A549 (cell line): ENCODE measurements around the gene NDFIP1. TPM values are rescaled to one million over a fixed set of nuclear protein-coding genes. Genes with fewer than 3 reads are reported as not detected.

Experiments
- ATAC-seq, 2 experiments: fragments of 200-7000 bp in 1 of 2; fragments of >200 bp in 1 of 2; cut with Nextera tagmentation in 1 of 2; cut with Tn5 transposase in 1 of 2; 3 replicates each; pipeline versions ENCODE4 v1.8.0 to v1.9.1; 2018 to 2020; ENCODE audit warnings: mild to moderate bottlenecking in 1 of 2, moderate library complexity in 1 of 2
- CTCF ChIA-PET: fragments of 300-600 bp; sonication (Branson Sonifier 250); formaldehyde crosslinking; extraction: SDS; loops from one replicate; lab custom pipeline; 2021; ENCODE audit warnings: antibody characterized with exemption, inconsistent platforms; lab: Yijun Ruan, JAX
- POLR2A ChIA-PET: fragments of 350-600 bp; formaldehyde crosslinking; extraction: SDS; loops from one replicate; lab custom pipeline; 2021; ENCODE audit warnings: antibody characterized with exemption, inconsistent platforms; lab: Yijun Ruan, JAX
- DNase-seq, 2 experiments: peaks; one replicate each; pipeline versions ENCODE4 v3.0.0 to v3.0.0-alpha.2; 2011 to 2016; ENCODE audit warnings: low read depth in 1 of 2, low spot score in 1 of 2
- FAIRE-seq: peaks from 2 replicates; lab custom pipeline; 2011; peaks lifted over from hg19 to GRCh38; lab: Jason Lieb, UNC
- H3K27ac ChIP-seq, 2 experiments: fragments of >200 bp; sonication (Bioruptor Twin); formaldehyde crosslinking; 3 replicates each; pipeline ENCODE4 v1.5.1; 2016 to 2017
- H3K4me1 ChIP-seq: fragments of >200 bp; sonication (Bioruptor Twin); formaldehyde crosslinking; 3 replicates; pipeline ENCODE4 v1.6.1; 2016
- H3K4me2 ChIP-seq: fragments of >200 bp; sonication (Bioruptor Twin); formaldehyde crosslinking; 3 replicates; pipeline ENCODE4 v1.6.1; 2016
- H3K4me3 ChIP-seq: fragments of >200 bp; sonication (Bioruptor Twin); formaldehyde crosslinking; 3 replicates; pipeline ENCODE4 v1.5.1; 2016
- H3K9me3 ChIP-seq: fragments of >200 bp; sonication (Bioruptor Twin); formaldehyde crosslinking; 3 replicates; pipeline ENCODE4 v1.6.1; 2016
- BCL3 ChIP-seq: fragments of >200 bp; sonication (Bioruptor Twin); formaldehyde crosslinking; IDR thresholded peaks from 3 replicates; pipeline ENCODE4 v1.6.1; 2016
- CBX8 ChIP-seq: fragments of 200-600 bp; sonication (generic); IDR thresholded peaks from 2 replicates; pipeline ENCODE4 v1.6.1; 2016
- CHD2 ChIP-seq: fragments of 150-350 bp; IDR thresholded peaks from 2 replicates; pipeline ENCODE4 v1.6.1; 2014; ENCODE audit warnings: low read length; ENCODE audit not compliant: partially characterized antibody
- CHD4 ChIP-seq: fragments of 200-600 bp; sonication (generic); IDR thresholded peaks from 2 replicates; pipeline ENCODE4 v1.6.1; 2016; ENCODE audit warnings: antibody characterized with exemption, mild to moderate bottlenecking, borderline replicate concordance
- CTCF ChIP-seq: fragments of >200 bp; sonication (Bioruptor Twin); formaldehyde crosslinking; IDR thresholded peaks from 3 replicates; pipeline ENCODE4 v1.5.1; 2016
- EHMT2 ChIP-seq: fragments of 200-600 bp; sonication (generic); IDR thresholded peaks from 2 replicates; pipeline ENCODE4 v1.6.1; 2016; ENCODE audit warnings: antibody characterized with exemption, low read depth, mild to moderate bottlenecking, moderate library complexity
- ELK1 ChIP-seq: fragments of 150-350 bp; IDR thresholded peaks from 2 replicates; pipeline ENCODE4 v1.6.1; 2014; ENCODE audit warnings: low read depth, mild to moderate bottlenecking, low read length
- FOSB ChIP-seq: fragments of 250-450 bp; sonication (Bioruptor Pico); IDR thresholded peaks from 2 replicates; pipeline ENCODE4 v1.5.0; 2020; ENCODE audit warnings: mild to moderate bottlenecking, moderate library complexity
- HDAC2 ChIP-seq: fragments of 200-600 bp; sonication (generic); IDR thresholded peaks from 2 replicates; pipeline ENCODE4 v1.6.1; 2016
- JUNB ChIP-seq: fragments of >200 bp; sonication (Bioruptor Twin); formaldehyde crosslinking; IDR thresholded peaks from 2 replicates; pipeline ENCODE4 v1.6.1; 2016
- MAZ ChIP-seq: fragments of 150-350 bp; IDR thresholded peaks from 2 replicates; pipeline ENCODE4 v1.6.1; 2014; ENCODE audit warnings: antibody characterized with exemption, low read depth, low read length, borderline replicate concordance
- MYC ChIP-seq: IDR thresholded peaks from 2 replicates; pipeline ENCODE4 v1.6.1; 2012; ENCODE audit warnings: mild to moderate bottlenecking, inconsistent platforms, low read length, improper control_type of control experiment, borderline replicate concordance
- NFE2L2 ChIP-seq: fragments of 150-350 bp; conservative IDR thresholded peaks from 2 replicates; pipeline ENCODE4 v1.6.1; 2014; ENCODE audit warnings: low read length
- NPAS2 ChIP-seq: fragments of 250-450 bp; sonication (Bioruptor Pico); IDR thresholded peaks from 2 replicates; pipeline ENCODE4 v1.8.0; 2022; ENCODE audit warnings: mild to moderate bottlenecking, moderate library complexity, borderline replicate concordance
- NR3C1 ChIP-seq: fragments of >200 bp; sonication (Bioruptor Twin); formaldehyde crosslinking; IDR thresholded peaks from 3 replicates; pipeline ENCODE4 v1.6.1; 2017
- RAD21 ChIP-seq, 2 experiments: fragments of >200 bp in 1 of 2; sonication (Bioruptor Twin) in 1 of 2; formaldehyde crosslinking in 1 of 2; IDR thresholded peaks in 1 of 2; conservative IDR thresholded peaks in 1 of 2; 2 replicates in 1 of 2; 3 replicates in 1 of 2; pipeline ENCODE4 v1.6.1; 2012 to 2018; ENCODE audit warnings: inconsistent platforms in 1 of 2
- RARB ChIP-seq: fragments of 250-450 bp; sonication (Bioruptor Pico); IDR thresholded peaks from 2 replicates; pipeline ENCODE4 v1.8.0; 2021; ENCODE audit warnings: mild to moderate bottlenecking, moderate library complexity
- REST ChIP-seq: fragments of 200-600 bp; sonication (generic); IDR thresholded peaks from 2 replicates; pipeline ENCODE4 v1.6.1; 2016; ENCODE audit warnings: antibody characterized with exemption, mild to moderate bottlenecking, moderate library complexity
- RFX5 ChIP-seq: fragments of 450-650 bp; IDR thresholded peaks from 2 replicates; pipeline ENCODE4 v1.7.1; 2014; ENCODE audit warnings: antibody characterized with exemption, mild to moderate bottlenecking, moderate library complexity
- SMC3 ChIP-seq: fragments of >200 bp; sonication (Bioruptor Twin); formaldehyde crosslinking; IDR thresholded peaks from 3 replicates; pipeline ENCODE4 v1.6.1; 2018; ENCODE audit warnings: inconsistent platforms
- SREBF2 ChIP-seq: fragments of 450-650 bp; IDR thresholded peaks from 2 replicates; pipeline ENCODE4 v1.6.1; 2014; ENCODE audit warnings: mild to moderate bottlenecking, moderate library complexity
- TFCP2L1 ChIP-seq: fragments of 250-450 bp; sonication (Bioruptor Pico); IDR thresholded peaks from 2 replicates; pipeline ENCODE4 v1.5.0; 2021; ENCODE audit warnings: mild to moderate bottlenecking
- TP53 ChIP-seq: fragments of 250-450 bp; sonication (Bioruptor Pico); IDR thresholded peaks from 2 replicates; pipeline ENCODE4 v1.5.0; 2021; ENCODE audit warnings: mild to moderate bottlenecking, moderate library complexity
- USF2 ChIP-seq: fragments of 450-650 bp; IDR thresholded peaks from 2 replicates; pipeline ENCODE4 v1.6.1; 2014; ENCODE audit warnings: antibody characterized with exemption
- ZNF302 ChIP-seq: fragments of 250-450 bp; sonication (Bioruptor Pico); IDR thresholded peaks from 2 replicates; pipeline ENCODE4 v1.9.0; 2021; ENCODE audit warnings: inconsistent platforms, mild to moderate bottlenecking, moderate library complexity
- ZSCAN20 ChIP-seq: fragments of 250-450 bp; sonication (Bioruptor Pico); IDR thresholded peaks from 2 replicates; pipeline ENCODE4 v1.8.0; 2022; ENCODE audit warnings: mild to moderate bottlenecking, moderate library complexity
- WGBS: methylation state at CpG from one replicate; pipeline ENCODE4 v1.1.6; 2017; ENCODE audit errors: missing lambda C conversion rate; 5-methylcytosine and 5-hydroxymethylcytosine counted together
- polyA plus RNA-seq, 4 experiments: library from polyadenylated mRNA; depleted of rRNA in 3 of 4; stranded (reverse); fragments of >200 nt; fragmentation: RNase III in 1 of 4; extraction: RNeasy Plus Mini Kit Qiagen cat#74134 plus additional on column Dnase treatment in 1 of 4; gene quantifications; 2 replicates in 3 of 4; 3 replicates in 1 of 4; pipeline ENCODE4 v1.2.3, GENCODE V29; 2011 to 2017

The NDFIP1 gene
- polyA plus RNA-seq, 2 of the 4 experiments (the other 2 are of a cell fraction): 42.4 to 58.0 TPM

- no peak for FAIRE-seq
- no peak overlapping the region for H3K27ac ChIP-seq
- TF ChIP-seq TFCP2L1 (CRISPR knock-in tag) (no peak), HDAC2 (no peak), MAZ (no peak), CHD2 (no peak), CHD4 (no peak), REST (no peak), BCL3 (no peak), CBX8 (no peak), ELK1 (no peak), JUNB (no peak), TP53 (no peak), FOSB (CRISPR knock-in tag) (no peak), NPAS2 (CRISPR knock-in tag) (no peak), NFE2L2 (no peak)
- TF ChIP-seq, all 56 proteins: peak for 0
- Histone ChIP-seq H3K4me2 (no peak overlapping the region), H3K4me1 (no peaks in the 10 kb centered on the region), H3K4me3 (no peak overlapping the region), H3K9me3 (no peaks in the 10 kb centered on the region)
- ChIA-PET POLR2A (no interaction called here), CTCF (interaction anchor here (1.0 to 1.9 kb wide), 4 partner anchors 9 to 564 kb away, joined by 3 to 8 read pairs (median 4); no protein-coding TSS in a partner anchor)
- DNase-seq (no peak), ATAC-seq (no peak)
- WGBS: 81% methylated on average over 7 of the region's 7 CpGs
These were observed 25.9 kb downstream of the NDFIP1 start for GRCh38 chr5:142134331-142135010.

- no peak overlapping the region for H3K4me2 ChIP-seq
- DNase-seq: no peak
- no peak overlapping the region for H3K4me3 ChIP-seq
- no peak for ATAC-seq
- no peaks in the 10 kb centered on the region for H3K4me1 ChIP-seq
- no peak overlapping the region for H3K27ac ChIP-seq
- FAIRE-seq: no peak
- ChIA-PET CTCF (interaction anchor here (0.9 to 5.2 kb wide), 4 partner anchors 128 to 151 kb away, joined by 3 to 82 read pairs (median 7); partner anchors contain the start of gene GNPDA1), POLR2A (no interaction called here)
- 0 out of 3 replicates have a peak, but pooled peaks cover 1% of the 10 kb centered on the region for H3K9me3 ChIP-seq
- TF ChIP-seq SMC3 (no peak), NR3C1 (no peak), NFE2L2 (no peak), ELK1 (no peak), EHMT2 (no peak), SREBF2 (no peak), RAD21 (conservative IDR thresholded peaks at IDR 0.05 in 1 of 2, IDR thresholded peaks at IDR 0.05 in 1 of 2) (peak; percentile 34 to 35; a peak in 3 of 5 replicates), MAZ (no peak), USF2 (no peak), ZSCAN20 (CRISPR knock-in tag) (no peak), MYC (no peak), ZNF302 (CRISPR knock-in tag) (no peak), RARB (CRISPR knock-in tag) (no peak), RFX5 (no peak), CBX8 (no peak), TP53 (no peak), CTCF (peak; percentile 38)
These were observed 32.9 kb downstream of the NDFIP1 start for GRCh38 chr5:142141463-142141862.
